Cardiac fibroblast (primary cell): ENCODE results near the gene BLNK.

ENCODE experiments used
- DNase-seq, 2 donors: peaks; one replicate each; pipeline versions ENCODE4 v3.0.0 to v3.0.0-alpha.2; 2010; ENCODE audit warnings: low read depth in 2 of 2
- H3K4me3 ChIP-seq, 2 donors: replicated peaks in 1 of 2; 1 replicate in 1 of 2; 2 replicates in 1 of 2; pipeline ENCODE4 v1.5.1; 2011; ENCODE audit warnings: low read depth in 2 of 2, low read length in 2 of 2, mild to moderate bottlenecking in 2 of 2, moderate library complexity in 1 of 2
- TF ChIP-seq, protein P1 (sequence below): IDR thresholded peaks from one replicate; pipeline ENCODE4 v1.5.1; 2011; ENCODE audit warnings: low read depth, mild to moderate bottlenecking, low read length, inconsistent platforms

The BLNK gene

GRCh38 chr10:96230527-96230926, 40.8 kb downstream of the BLNK start:
- TF ChIP-seq, protein P1, sequence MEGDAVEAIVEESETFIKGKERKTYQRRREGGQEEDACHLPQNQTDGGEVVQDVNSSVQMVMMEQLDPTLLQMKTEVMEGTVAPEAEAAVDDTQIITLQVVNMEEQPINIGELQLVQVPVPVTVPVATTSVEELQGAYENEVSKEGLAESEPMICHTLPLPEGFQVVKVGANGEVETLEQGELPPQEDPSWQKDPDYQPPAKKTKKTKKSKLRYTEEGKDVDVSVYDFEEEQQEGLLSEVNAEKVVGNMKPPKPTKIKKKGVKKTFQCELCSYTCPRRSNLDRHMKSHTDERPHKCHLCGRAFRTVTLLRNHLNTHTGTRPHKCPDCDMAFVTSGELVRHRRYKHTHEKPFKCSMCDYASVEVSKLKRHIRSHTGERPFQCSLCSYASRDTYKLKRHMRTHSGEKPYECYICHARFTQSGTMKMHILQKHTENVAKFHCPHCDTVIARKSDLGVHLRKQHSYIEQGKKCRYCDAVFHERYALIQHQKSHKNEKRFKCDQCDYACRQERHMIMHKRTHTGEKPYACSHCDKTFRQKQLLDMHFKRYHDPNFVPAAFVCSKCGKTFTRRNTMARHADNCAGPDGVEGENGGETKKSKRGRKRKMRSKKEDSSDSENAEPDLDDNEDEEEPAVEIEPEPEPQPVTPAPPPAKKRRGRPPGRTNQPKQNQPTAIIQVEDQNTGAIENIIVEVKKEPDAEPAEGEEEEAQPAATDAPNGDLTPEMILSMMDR, result no peak
- no peak for DNase-seq
- no peak overlapping the region for H3K4me3 ChIP-seq

DNA sequence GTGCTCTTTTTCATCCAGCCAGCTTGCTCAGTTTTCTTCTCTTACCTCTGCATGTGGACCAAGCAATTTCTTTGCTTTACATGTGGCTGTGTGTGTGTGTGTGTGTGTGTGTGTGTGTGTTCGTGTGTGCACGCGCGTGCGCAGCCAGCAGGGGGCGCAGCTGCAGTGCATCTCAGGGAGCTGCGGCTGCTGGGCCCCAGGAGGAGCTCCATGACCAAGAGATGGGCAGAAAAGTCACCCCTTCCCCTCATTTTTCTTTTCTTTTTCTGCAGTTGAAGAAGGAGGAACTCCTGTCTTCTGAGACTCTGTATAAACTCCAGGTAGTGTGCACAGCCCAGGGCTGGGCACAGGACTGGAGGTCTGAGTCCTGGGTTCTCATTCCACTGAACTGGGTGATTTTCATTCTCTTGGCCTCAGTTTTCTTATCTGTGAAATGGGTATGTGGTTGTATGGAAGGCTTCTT, 41.8 kb downstream of the BLNK start:
- DNase-seq, result peak; percentile 62 to 77
- no peak overlapping the region for H3K4me3 ChIP-seq
- TF ChIP-seq, protein P1, result peak; percentile 85

- DNase-seq, result no peak
- TF ChIP-seq, protein P1, result no peak
- H3K4me3 ChIP-seq, result no peak overlapping the region
Observed at GRCh38 chr10:96228408-96228994, 42.9 kb downstream of the BLNK start.

DNA sequence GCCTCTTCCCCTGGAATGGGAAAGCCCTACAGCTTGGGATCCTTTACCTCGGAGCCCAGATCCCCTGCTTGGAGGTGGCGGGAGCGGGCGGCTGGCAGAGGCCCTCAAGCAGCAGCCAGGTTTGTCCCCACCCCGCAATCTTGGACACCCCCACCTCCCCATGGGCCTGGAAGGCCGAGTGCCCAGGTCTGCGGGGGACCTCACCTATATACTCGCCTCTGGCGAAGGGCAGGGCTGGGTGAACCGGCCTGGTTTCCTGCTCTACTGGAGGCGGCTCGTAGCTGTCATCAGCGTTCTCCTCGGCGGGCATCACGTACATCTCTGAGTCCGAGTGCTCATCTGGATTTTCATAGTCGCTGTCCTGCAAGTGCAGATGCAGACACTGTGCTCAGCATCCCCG, 44.2 kb downstream of the BLNK start:
- H3K4me3 ChIP-seq, result no peak overlapping the region
- no peak for DNase-seq
- TF ChIP-seq, protein P1, result no peak

DNA sequence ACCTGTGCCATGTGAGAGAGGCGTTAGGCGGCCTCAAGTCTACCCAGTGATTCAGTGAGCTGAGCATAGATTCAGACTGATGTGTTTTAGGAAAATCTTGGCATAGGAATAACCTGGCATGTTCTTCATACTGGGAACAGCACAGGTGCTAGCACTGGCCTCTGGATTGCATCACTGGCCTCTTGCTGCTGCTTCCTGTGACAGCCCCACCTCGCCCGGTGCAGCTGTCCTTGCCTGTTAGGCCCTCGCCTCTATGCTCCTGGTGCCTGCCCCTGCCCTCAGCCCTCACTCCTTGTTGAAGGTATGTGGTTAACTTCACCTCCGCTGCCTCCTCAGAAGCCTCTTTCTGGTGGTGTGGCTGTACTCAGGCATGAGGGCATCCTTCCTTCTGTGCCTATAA, 46.2 kb downstream of the BLNK start:
- TF ChIP-seq, protein P1, result no peak
- DNase-seq, result no peak
- H3K4me3 ChIP-seq, result no peak overlapping the region

DNA sequence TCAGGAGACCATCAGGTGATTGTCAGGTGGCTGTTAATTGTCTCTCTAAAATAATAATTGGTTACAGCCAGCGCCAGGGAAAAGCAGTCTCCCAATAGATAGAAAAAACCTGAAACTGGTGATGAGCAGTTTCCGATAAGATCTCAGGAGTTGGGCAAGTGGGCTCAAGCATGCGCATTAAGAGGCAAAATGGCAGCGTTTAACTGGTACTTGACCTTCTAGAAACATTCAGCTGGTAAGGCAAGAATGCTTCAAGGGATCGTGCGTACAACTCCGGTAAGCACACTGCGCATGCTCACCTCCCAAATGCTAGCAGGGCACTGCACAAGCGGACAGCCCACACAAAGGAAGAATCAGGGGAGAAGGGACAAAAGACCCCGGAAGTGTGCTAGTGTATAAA, 48.5 kb downstream of the BLNK start:
- TF ChIP-seq, protein P1, result no peak
- no peak for DNase-seq
- no peak overlapping the region for H3K4me3 ChIP-seq

- TF ChIP-seq, protein P1, result no peak
- H3K4me3 ChIP-seq, result no peak overlapping the region
- DNase-seq, result no peak
Observed at GRCh38 chr10:96222441-96222840, 48.9 kb downstream of the BLNK start.
